ENCODE measurements around the gene PEDS1. TPM values are rescaled to one million over a fixed set of nuclear protein-coding genes. Genes with fewer than 3 reads are reported as not detected.

Gene PEDS1
- total RNA-seq, 1 donor from 2014 or later: 44.1 TPM

- no peaks in the 10 kb centered on the region for H3K27me3 ChIP-seq (ENCODE audit: insufficient read depth, low read length)
- H4K20me1 ChIP-seq (ENCODE audit: insufficient read depth, low read length): peaks cover 58% of the 10 kb centered on the region
- Mint-ChIP-seq H3K27me3 (ENCODE audit: low read depth, unreplicated experiment) (no peaks in the 10 kb centered on the region), H3K27ac (ENCODE audit: unreplicated experiment) (no peak overlapping the region), H3K9me3 (ENCODE audit: unreplicated experiment) (no peaks in the 10 kb centered on the region), H3K36me3 (ENCODE audit: low read depth, unreplicated experiment) (peaks cover 36% of the 10 kb centered on the region), H3K4me1 (ENCODE audit: low read depth, unreplicated experiment) (peaks cover 19% of the 10 kb centered on the region), H3K4me3 (ENCODE audit: unreplicated experiment) (no peak overlapping the region)
- H3K27ac ChIP-seq (ENCODE audit: low read depth, low read length): no peak overlapping the region
- no peaks in the 10 kb centered on the region for H3K9me3 ChIP-seq (ENCODE audit: insufficient read depth, low read depth, low read length)
- no peak overlapping the region for H2AFZ ChIP-seq (ENCODE audit: low read depth, low read length)
- H3K4me1 ChIP-seq (ENCODE audit: insufficient read depth, low read length): peaks cover 26% of the 10 kb centered on the region
- no peak overlapping the region for H3K4me2 ChIP-seq (ENCODE audit: low read length)
- peaks cover 25% of the 10 kb centered on the region for H3K36me3 ChIP-seq (ENCODE audit: insufficient read depth, low read length)
- no peak overlapping the region for H3K9ac ChIP-seq (ENCODE audit: low read length)
- H3K79me2 ChIP-seq (ENCODE audit: insufficient read depth, low read length): peaks cover 61% of the 10 kb centered on the region
- DNase-seq (ENCODE audit: low read depth) (no peak), FAIRE-seq (no peak)
- H3K4me3 ChIP-seq (ENCODE audit: insufficient read depth, low read depth, low read length): no peak overlapping the region
- TF ChIP-seq CTCF (IDR thresholded peaks at IDR 0.05; ENCODE audit: insufficient read depth, low read depth, low read length) (no peak), EZH2 (IDR thresholded peaks at IDR 0.05; ENCODE audit: insufficient read depth, low read length) (no peak)
Measured at GRCh38 chr20:50133041-50133440, 20.5 kb downstream of the PEDS1 start.

- Histone ChIP-seq H3K4me1 (ENCODE audit: insufficient read depth, low read length) (peaks cover 14% of the 10 kb centered on the region), H2AFZ (ENCODE audit: low read depth, low read length) (no peak overlapping the region), H3K4me3 (ENCODE audit: insufficient read depth, low read depth, low read length) (no peak overlapping the region), H3K9me3 (ENCODE audit: insufficient read depth, low read depth, low read length) (no peaks in the 10 kb centered on the region), H3K79me2 (ENCODE audit: insufficient read depth, low read length) (peaks cover 44% of the 10 kb centered on the region), H3K9ac (ENCODE audit: low read length) (no peak overlapping the region), H3K36me3 (ENCODE audit: insufficient read depth, low read length) (peaks cover 39% of the 10 kb centered on the region), H3K27ac (ENCODE audit: low read depth, low read length) (peak overlapping the region; percentile 36), H3K4me2 (ENCODE audit: low read length) (no peak overlapping the region), H3K27me3 (ENCODE audit: insufficient read depth, low read length) (no peaks in the 10 kb centered on the region), H4K20me1 (ENCODE audit: insufficient read depth, low read length) (peaks cover 62% of the 10 kb centered on the region)
- TF ChIP-seq CTCF (IDR thresholded peaks at IDR 0.05; ENCODE audit: insufficient read depth, low read depth, low read length): no peak
- no peak for TF ChIP-seq EZH2 (IDR thresholded peaks at IDR 0.05; ENCODE audit: insufficient read depth, low read length)
- Mint-ChIP-seq H3K27ac (ENCODE audit: unreplicated experiment) (no peak overlapping the region), H3K4me3 (ENCODE audit: unreplicated experiment) (no peak overlapping the region), H3K27me3 (ENCODE audit: low read depth, unreplicated experiment) (no peaks in the 10 kb centered on the region), H3K9me3 (ENCODE audit: unreplicated experiment) (no peaks in the 10 kb centered on the region), H3K4me1 (ENCODE audit: low read depth, unreplicated experiment) (peaks cover 13% of the 10 kb centered on the region), H3K36me3 (ENCODE audit: low read depth, unreplicated experiment) (peaks cover 37% of the 10 kb centered on the region)
- FAIRE-seq (no peak), DNase-seq (ENCODE audit: low read depth) (no peak)
Measured at GRCh38 chr20:50130995-50131394, 22.5 kb downstream of the PEDS1 start.

GRCh38 chr20:50130356-50130723 is 23.2 kb downstream of the PEDS1 start:
- no peak overlapping the region for H3K4me3 Mint-ChIP-seq (ENCODE audit: unreplicated experiment)
- Histone ChIP-seq H3K4me3 (ENCODE audit: insufficient read depth, low read depth, low read length) (no peak overlapping the region), H4K20me1 (ENCODE audit: insufficient read depth, low read length) (peaks cover 62% of the 10 kb centered on the region), H3K36me3 (ENCODE audit: insufficient read depth, low read length) (peaks cover 36% of the 10 kb centered on the region), H3K4me1 (ENCODE audit: insufficient read depth, low read length) (peaks cover 14% of the 10 kb centered on the region), H3K79me2 (ENCODE audit: insufficient read depth, low read length) (peaks cover 40% of the 10 kb centered on the region), H3K4me2 (ENCODE audit: low read length) (peak overlapping the region; percentile 45), H3K9ac (ENCODE audit: low read length) (peak overlapping the region; percentile 20), H2AFZ (ENCODE audit: low read depth, low read length) (no peak overlapping the region), H3K9me3 (ENCODE audit: insufficient read depth, low read depth, low read length) (no peaks in the 10 kb centered on the region), H3K27ac (ENCODE audit: low read depth, low read length) (peak overlapping the region; percentile 36), H3K27me3 (ENCODE audit: insufficient read depth, low read length) (no peaks in the 10 kb centered on the region)
- H3K9me3 Mint-ChIP-seq (ENCODE audit: unreplicated experiment): no peaks in the 10 kb centered on the region
- FAIRE-seq: peak; percentile 72
- H3K27ac Mint-ChIP-seq (ENCODE audit: unreplicated experiment): no peak overlapping the region
- H3K36me3 Mint-ChIP-seq (ENCODE audit: low read depth, unreplicated experiment): peaks cover 35% of the 10 kb centered on the region
- TF ChIP-seq EZH2 (IDR thresholded peaks at IDR 0.05; ENCODE audit: insufficient read depth, low read length): no peak
- no peak for TF ChIP-seq CTCF (IDR thresholded peaks at IDR 0.05; ENCODE audit: insufficient read depth, low read depth, low read length)
- DNase-seq (ENCODE audit: low read depth): no peak
- no peaks in the 10 kb centered on the region for H3K27me3 Mint-ChIP-seq (ENCODE audit: low read depth, unreplicated experiment)
- peaks cover 13% of the 10 kb centered on the region for H3K4me1 Mint-ChIP-seq (ENCODE audit: low read depth, unreplicated experiment)
